K562 (cell line): ENCODE results near the gene AURKB. TPM values are rescaled to one million over a fixed set of nuclear protein-coding genes. Genes with fewer than 3 reads are reported as not detected.

ENCODE experiments used
- CC2D1A ChIP-seq: fragments of 450-650 bp; IDR thresholded peaks from 2 replicates; pipeline ENCODE4 v1.6.1; 2017; ENCODE audit warnings: mild to moderate bottlenecking
- FOXK1 ChIP-seq: sonication (generic); formaldehyde crosslinking; IDR thresholded peaks from 2 replicates; pipeline ENCODE4 v1.8.0; 2022; ENCODE audit warnings: missing genetic modification reagents, mild to moderate bottlenecking, borderline replicate concordance
- HDAC8 ChIP-seq: fragments of 450-650 bp; IDR thresholded peaks from 2 replicates; pipeline ENCODE4 v1.6.1; 2016; ENCODE audit warnings: mild to moderate bottlenecking, missing genetic modification characterization, moderate library complexity, missing compliant biosample characterization
- HNRNPH1 ChIP-seq: fragments of 200-400 bp; formaldehyde crosslinking; optimal IDR thresholded peaks from 2 replicates; pipeline ENCODE3; 2017; ENCODE audit warnings: low read depth, mild to moderate bottlenecking, low read length, moderate library complexity
- HNRNPUL1 ChIP-seq: fragments of 200-400 bp; formaldehyde crosslinking; IDR thresholded peaks from 2 replicates; pipeline ENCODE4 v1.6.1; 2017; ENCODE audit warnings: low read length
- KDM5B ChIP-seq: fragments of 200-600 bp; sonication (generic); IDR thresholded peaks from 2 replicates; pipeline ENCODE4 v1.6.1; 2012; ENCODE audit warnings: low read depth, mild to moderate bottlenecking, moderate library complexity, low read length, control low read depth, inconsistent platforms; ENCODE audit not compliant: insufficient replicate concordance
- LARP7 ChIP-seq: fragments of 450-650 bp; IDR thresholded peaks from 2 replicates; pipeline ENCODE4 v1.6.1; 2016
- PHF8 ChIP-seq: fragments of 200-600 bp; sonication (generic); IDR thresholded peaks from 2 replicates; pipeline ENCODE4 v1.6.1; 2012; ENCODE audit warnings: mixed run types, mild to moderate bottlenecking, inconsistent platforms, low read length, moderate library complexity, borderline replicate concordance
- POLR3G ChIP-seq: IDR thresholded peaks from 2 replicates; pipeline ENCODE4 v1.6.1; 2011; ENCODE audit not compliant: insufficient read length, insufficient replicate concordance; ENCODE audit errors: extremely low read depth
- PPARD ChIP-seq: fragments of 250-450 bp; sonication (Bioruptor Pico); IDR thresholded peaks from 2 replicates; pipeline ENCODE4 v1.8.0; 2022; ENCODE audit warnings: inconsistent platforms, mild to moderate bottlenecking, moderate library complexity
- PTBP1 ChIP-seq: fragments of 200-400 bp; formaldehyde crosslinking; IDR thresholded peaks from 2 replicates; pipeline ENCODE4 v1.6.1; 2017; ENCODE audit warnings: low read depth, low read length
- PURB ChIP-seq: sonication (generic); formaldehyde crosslinking; IDR thresholded peaks from 2 replicates; pipeline ENCODE4 v1.9.0; 2021; ENCODE audit warnings: low read depth, mild to moderate bottlenecking, missing genetic modification reagents
- TBL1XR1 ChIP-seq, 2 experiments: IDR thresholded peaks; 2 replicates each; pipeline ENCODE4 v1.6.1; 2012; ENCODE audit warnings: improper control_type of control experiment in 2 of 2, low read length in 2 of 2, mild to moderate bottlenecking in 1 of 2
- ZBED1 ChIP-seq: IDR thresholded peaks from 2 replicates; pipeline ENCODE4 v1.6.1; 2014
- ZNF239 ChIP-seq: fragments of 250-450 bp; sonication (Bioruptor Pico); IDR thresholded peaks from 2 replicates; pipeline ENCODE4 v1.4.0; 2020; ENCODE audit warnings: mild to moderate bottlenecking
- ZNF551 ChIP-seq: fragments of 250-450 bp; sonication (Bioruptor Pico); IDR thresholded peaks from 2 replicates; pipeline ENCODE4 v1.5.0; 2021; ENCODE audit warnings: mild to moderate bottlenecking, moderate library complexity
- polyA plus RNA-seq, 8 experiments: library from polyadenylated mRNA; depleted of rRNA in 4 of 8; stranded (reverse) in 5 of 8; unstranded in 3 of 8; fragments of >200 nt; fragmentation: Nextera tagmentation in 2 of 8; fragmentation: Illumina TruSeq in 1 of 8; extraction: Ambion mirVana in 2 of 8; extraction: Trizol in 1 of 8; gene quantifications; 2 replicates each; pipeline versions ENCODE4 v1.2.1 to v1.2.3, GENCODE V29; 2011 to 2014; ENCODE audit warnings: inconsistent platforms in 1 of 8, missing spikeins in 1 of 8
- total RNA-seq, 7 experiments: library from RNA; depleted of rRNA in 6 of 7; stranded (reverse); fragments of >200 nt in 6 of 7; fragmentation: Illumina TruSeq in 2 of 7; extraction: Trizol in 2 of 7; gene quantifications; 2 replicates each; pipeline versions ENCODE4 v1.2.1 to v1.2.3, GENCODE V29; 2011 to 2021; ENCODE audit warnings: low replicate concordance in 1 of 7
- TF ChIP-seq, protein P1 (sequence below): fragments of 250-450 bp; sonication (Bioruptor Pico); IDR thresholded peaks from 2 replicates; pipeline ENCODE4 v1.5.0; 2020; ENCODE audit warnings: mild to moderate bottlenecking
- TF ChIP-seq, protein P2 (sequence below): fragments of 150-350 bp; IDR thresholded peaks from 2 replicates; pipeline ENCODE4 v1.6.1; 2014; ENCODE audit warnings: low read depth, mild to moderate bottlenecking, low read length, borderline replicate concordance
- TF ChIP-seq, protein P3 (sequence below): fragments of 450-650 bp; IDR thresholded peaks from 2 replicates; pipeline ENCODE4 v1.6.1; 2016; ENCODE audit warnings: low read depth, mild to moderate bottlenecking, moderate library complexity
- TF ChIP-seq, protein P4 (sequence below): fragments of 450-650 bp; formaldehyde crosslinking; IDR thresholded peaks from 2 replicates; pipeline ENCODE4 v1.4.0; 2022; ENCODE audit warnings: mild to moderate bottlenecking, moderate library complexity
- TF ChIP-seq, protein P5 (sequence below): IDR thresholded peaks from 3 replicates; pipeline ENCODE4 v1.6.1; 2011; ENCODE audit warnings: borderline replicate concordance, mild to moderate bottlenecking; ENCODE audit not compliant: insufficient read length, insufficient read depth

Gene AURKB
- total and polyA plus RNA-seq, 9 of the 15 experiments (the other 6 are each of a cell fraction or from before 2014, with no cell fraction given) = 27.2 to 114 (median 74.8) TPM

DNA sequence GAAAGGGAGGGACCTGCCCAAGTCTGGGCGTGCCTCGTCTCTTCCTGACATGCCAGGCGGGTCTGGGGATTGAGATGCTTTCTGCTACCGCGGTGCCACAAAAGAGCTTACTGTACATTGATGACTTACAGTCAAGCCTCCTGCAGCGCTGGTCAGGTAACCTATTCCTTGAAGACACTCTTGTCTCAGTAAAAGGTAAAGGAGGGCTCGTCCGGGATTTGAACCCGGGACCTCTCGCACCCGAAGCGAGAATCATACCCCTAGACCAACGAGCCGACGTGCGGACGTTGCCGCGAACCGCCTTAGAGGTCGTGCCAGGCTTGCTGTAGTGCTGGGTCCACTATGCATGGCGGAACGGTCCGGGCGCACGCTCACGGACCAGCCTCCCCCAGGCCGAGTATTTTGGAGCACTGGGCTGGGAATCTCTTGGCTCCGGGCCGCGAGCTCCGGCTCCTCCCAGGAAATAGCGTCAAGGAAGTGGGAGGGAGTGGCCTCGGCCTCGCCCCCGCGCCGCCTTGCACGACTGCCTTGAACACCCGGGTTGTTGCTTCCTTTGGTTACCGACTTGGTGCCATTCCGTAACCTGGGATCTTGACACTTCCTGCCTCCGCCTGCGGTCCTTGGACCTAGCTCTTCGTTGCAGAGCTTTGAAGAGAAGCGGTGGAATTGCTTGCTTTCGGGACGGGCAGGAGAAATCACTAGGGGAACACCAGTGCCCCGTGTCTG, 12.4 kb upstream of the AURKB start (continued):
- TF ChIP-seq, protein P1, sequence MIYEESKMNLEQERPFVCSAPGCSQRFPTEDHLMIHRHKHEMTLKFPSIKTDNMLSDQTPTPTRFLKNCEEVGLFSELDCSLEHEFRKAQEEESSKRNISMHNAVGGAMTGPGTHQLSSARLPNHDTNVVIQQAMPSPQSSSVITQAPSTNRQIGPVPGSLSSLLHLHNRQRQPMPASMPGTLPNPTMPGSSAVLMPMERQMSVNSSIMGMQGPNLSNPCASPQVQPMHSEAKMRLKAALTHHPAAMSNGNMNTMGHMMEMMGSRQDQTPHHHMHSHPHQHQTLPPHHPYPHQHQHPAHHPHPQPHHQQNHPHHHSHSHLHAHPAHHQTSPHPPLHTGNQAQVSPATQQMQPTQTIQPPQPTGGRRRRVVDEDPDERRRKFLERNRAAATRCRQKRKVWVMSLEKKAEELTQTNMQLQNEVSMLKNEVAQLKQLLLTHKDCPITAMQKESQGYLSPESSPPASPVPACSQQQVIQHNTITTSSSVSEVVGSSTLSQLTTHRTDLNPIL (CRISPR knock-in tag) = no peak
- TF ChIP-seq ZNF239 (CRISPR knock-in tag) (no peak; the same call in 1 of the 2 replicates), PHF8 (peak; percentile 69; the same call in 1 of the 2 replicates), LARP7 (no peak), HDAC8 (tag) (no peak), ZNF551 (CRISPR knock-in tag) (no peak), PTBP1 (no peak), HNRNPUL1 (no peak), HNRNPH1 (no peak), TBL1XR1 (IDR thresholded peaks at IDR 0.05; ENCODE audit: low read length in 2 of 2) (peak in 1 of 2 experiments; percentile 59; a peak in 1 of 4 replicates), KDM5B (peak; percentile 36), CC2D1A (no peak), ZBED1 (no peak; the same call in 1 of the 2 replicates), FOXK1 (CRISPR knock-in tag) (no peak), POLR3G (no peak), PPARD (CRISPR knock-in tag) (no peak), PURB (no peak)
- TF ChIP-seq, protein P2, sequence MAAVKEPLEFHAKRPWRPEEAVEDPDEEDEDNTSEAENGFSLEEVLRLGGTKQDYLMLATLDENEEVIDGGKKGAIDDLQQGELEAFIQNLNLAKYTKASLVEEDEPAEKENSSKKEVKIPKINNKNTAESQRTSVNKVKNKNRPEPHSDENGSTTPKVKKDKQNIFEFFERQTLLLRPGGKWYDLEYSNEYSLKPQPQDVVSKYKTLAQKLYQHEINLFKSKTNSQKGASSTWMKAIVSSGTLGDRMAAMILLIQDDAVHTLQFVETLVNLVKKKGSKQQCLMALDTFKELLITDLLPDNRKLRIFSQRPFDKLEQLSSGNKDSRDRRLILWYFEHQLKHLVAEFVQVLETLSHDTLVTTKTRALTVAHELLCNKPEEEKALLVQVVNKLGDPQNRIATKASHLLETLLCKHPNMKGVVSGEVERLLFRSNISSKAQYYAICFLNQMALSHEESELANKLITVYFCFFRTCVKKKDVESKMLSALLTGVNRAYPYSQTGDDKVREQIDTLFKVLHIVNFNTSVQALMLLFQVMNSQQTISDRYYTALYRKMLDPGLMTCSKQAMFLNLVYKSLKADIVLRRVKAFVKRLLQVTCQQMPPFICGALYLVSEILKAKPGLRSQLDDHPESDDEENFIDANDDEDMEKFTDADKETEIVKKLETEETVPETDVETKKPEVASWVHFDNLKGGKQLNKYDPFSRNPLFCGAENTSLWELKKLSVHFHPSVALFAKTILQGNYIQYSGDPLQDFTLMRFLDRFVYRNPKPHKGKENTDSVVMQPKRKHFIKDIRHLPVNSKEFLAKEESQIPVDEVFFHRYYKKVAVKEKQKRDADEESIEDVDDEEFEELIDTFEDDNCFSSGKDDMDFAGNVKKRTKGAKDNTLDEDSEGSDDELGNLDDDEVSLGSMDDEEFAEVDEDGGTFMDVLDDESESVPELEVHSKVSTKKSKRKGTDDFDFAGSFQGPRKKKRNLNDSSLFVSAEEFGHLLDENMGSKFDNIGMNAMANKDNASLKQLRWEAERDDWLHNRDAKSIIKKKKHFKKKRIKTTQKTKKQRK = no peak
- TF ChIP-seq, protein P3, sequence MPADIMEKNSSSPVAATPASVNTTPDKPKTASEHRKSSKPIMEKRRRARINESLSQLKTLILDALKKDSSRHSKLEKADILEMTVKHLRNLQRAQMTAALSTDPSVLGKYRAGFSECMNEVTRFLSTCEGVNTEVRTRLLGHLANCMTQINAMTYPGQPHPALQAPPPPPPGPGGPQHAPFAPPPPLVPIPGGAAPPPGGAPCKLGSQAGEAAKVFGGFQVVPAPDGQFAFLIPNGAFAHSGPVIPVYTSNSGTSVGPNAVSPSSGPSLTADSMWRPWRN = 0 out of 2 replicates have a peak, but pooled peaks have one; percentile 13
- TF ChIP-seq, protein P4, sequence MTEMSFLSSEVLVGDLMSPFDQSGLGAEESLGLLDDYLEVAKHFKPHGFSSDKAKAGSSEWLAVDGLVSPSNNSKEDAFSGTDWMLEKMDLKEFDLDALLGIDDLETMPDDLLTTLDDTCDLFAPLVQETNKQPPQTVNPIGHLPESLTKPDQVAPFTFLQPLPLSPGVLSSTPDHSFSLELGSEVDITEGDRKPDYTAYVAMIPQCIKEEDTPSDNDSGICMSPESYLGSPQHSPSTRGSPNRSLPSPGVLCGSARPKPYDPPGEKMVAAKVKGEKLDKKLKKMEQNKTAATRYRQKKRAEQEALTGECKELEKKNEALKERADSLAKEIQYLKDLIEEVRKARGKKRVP (CRISPR knock-in tag) = no peak
- TF ChIP-seq, protein P5, sequence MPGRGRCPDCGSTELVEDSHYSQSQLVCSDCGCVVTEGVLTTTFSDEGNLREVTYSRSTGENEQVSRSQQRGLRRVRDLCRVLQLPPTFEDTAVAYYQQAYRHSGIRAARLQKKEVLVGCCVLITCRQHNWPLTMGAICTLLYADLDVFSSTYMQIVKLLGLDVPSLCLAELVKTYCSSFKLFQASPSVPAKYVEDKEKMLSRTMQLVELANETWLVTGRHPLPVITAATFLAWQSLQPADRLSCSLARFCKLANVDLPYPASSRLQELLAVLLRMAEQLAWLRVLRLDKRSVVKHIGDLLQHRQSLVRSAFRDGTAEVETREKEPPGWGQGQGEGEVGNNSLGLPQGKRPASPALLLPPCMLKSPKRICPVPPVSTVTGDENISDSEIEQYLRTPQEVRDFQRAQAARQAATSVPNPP = no peak
